ENCODE data around the gene CREBBP.

Gene CREBBP

GRCh38 chr16:3760518-3760917 is 120.0 kb downstream of the CREBBP start:
- DNase-seq: no peak

DNA sequence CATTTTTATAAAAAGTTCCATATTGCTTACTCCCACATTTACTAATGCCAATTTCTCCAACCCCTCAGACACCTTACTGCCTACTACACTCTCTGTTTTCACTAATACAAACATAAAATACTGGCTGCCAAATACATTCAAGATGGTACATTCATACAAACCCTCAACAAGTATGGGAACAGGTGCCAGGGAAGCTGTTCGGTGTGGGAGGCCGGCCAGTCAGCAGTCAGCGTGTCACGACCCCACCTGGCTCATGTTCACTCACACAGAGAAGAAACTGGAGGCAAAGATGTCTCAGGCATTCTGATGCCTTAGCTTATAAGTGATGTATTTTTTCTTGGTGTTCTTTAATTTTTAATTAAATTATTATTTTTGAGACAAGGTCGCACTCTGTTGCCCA is 120.8 kb downstream of the CREBBP start:
- DNase-seq: no peak

- DNase-seq: no peak
Measured at GRCh38 chr16:3756113-3756512, 124.4 kb downstream of the CREBBP start.

DNA sequence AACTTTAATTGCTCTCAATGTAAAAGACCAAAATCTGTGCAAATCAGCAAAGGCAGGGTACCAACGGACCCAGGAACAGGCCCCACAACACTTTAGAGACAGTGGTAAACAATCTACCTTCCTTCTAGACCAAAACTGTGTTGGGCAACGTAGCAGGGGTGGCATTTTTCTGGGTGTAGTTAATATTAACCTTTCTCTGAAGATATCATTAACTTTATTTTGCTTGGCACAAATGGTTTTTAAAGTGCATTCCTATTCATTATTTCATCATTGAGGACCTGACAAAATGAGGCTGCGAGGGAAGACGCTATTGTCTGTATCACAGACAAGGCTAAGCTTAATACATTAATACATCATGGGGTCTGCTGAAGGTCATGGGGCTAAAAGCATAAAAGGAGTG is 125.3 kb downstream of the CREBBP start:
- DNase-seq: no peak

DNA sequence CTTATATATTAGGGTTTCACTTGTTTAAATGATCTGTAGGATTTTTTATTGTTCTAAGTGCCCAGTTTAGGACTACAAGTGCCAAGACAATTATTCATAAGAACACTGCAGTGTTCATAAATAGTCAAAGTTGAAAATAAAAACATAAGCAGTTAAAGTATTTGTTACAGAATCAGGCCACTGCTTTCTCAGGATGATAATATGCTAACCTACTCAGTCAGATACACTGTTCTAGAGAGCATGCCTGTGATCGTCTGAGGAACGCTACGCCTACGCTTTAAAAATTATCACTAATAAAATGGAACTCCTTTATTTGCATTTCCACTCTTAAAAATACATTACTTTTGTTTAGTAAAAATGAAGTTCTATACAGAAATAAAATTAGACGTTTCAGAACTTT is 125.7 kb downstream of the CREBBP start:
- no peak for DNase-seq

DNA sequence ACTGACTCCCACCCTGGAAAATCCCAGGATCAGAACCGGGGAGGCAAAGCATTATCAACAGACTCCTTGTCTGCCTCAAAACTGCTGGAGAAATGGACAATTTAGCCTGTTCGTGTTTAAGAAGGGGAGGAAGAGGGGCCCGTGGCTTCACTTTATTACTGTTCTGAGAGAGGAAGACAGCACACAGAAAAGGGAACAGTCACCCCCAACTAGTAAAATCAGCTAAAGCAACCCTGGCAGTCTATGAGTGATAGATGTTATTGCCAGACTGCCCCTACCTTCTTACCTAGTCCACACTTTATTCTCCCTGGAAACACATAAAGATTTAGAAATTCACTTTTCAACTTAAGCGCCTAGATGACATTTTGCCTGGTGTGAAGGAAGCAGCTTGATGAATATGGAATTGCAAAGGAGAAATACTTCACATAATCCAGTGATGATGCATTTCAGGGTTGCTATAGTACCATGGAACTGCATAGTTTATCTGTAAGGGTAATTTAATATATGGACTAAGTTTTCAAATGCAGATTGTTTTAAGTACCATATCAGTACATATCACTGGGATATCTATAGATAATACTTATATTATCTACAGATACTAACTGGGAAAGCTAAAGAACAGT is 126.3 kb downstream of the CREBBP start:
- DNase-seq: no peak

DNA sequence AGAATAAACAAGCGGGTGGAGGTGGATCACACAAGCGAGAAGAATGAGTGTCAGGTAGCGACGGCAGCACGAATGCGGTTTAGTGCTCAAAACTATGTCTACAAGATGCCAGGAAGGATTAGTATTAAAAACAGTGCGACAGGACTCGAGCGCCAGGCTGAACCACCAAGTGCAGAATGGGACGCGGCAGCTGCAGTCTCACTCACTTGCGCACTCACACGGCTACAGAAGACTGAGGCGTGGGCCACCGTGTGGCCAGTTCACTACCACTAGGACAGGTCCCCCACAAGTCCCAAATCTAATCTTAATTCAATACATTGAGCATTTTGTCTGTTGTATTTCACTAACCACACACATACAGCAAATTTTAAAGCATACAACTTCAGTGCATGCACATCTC is 127.5 kb downstream of the CREBBP start:
- no peak for DNase-seq

- no peak for DNase-seq
Measured at GRCh38 chr16:3751878-3752277, 128.6 kb downstream of the CREBBP start.

DNA sequence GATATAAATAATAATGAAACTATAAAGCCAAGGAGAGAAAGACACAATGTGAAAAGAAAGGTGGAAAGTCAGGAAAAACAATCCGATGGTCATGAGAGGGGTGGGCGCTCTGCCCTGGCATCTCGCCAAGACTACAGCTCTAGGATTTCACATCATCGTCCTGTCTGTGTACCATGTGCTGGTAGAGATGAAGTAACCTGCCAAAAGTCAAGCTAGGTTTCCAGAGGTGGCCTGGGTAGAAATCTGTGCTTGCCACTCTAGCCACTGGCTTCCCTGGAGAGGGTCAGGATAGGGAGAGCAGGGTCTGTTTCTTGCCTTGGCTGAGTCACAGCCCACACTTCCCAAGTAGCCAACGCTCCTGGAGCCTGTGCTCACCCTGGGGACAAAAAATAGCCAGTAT is 132.2 kb downstream of the CREBBP start:
- DNase-seq: no peak

DNA sequence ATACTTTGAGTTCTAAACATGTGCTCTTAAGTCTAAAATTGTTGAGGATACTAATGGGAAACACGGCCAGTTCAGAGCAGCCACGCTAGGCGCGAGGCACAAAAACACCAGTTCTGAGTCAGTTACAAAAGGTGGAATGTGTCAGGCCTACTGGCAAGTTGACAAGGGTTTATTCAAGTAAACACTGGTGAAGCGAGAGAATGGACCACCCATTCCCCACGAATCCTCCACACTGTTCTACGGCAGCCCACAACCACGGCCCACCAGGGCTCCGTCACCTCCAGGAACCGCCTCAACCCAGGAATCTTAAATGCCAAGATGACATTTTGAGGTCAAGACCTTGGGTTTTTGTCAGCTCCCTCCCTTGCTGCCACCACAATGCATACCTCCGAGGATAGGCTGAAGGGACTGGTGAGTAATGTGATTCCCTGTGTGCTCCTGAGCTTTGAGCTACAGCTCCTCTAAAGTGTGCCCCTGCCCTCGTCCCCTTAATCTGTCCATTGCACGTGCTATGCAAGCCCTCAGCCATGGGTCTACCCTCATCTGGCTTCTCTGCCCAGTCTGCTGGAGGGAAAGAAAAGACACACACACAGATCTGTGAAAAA is 134.7 kb downstream of the CREBBP start:
- no peak for DNase-seq

- no peak for DNase-seq
Measured at GRCh38 chr16:3744018-3744417, 136.5 kb downstream of the CREBBP start.

GRCh38 chr16:3740934-3741333 is 139.6 kb downstream of the CREBBP start:
- DNase-seq: no peak

- DNase-seq: no peak
Measured at GRCh38 chr16:3740186-3740585, 140.3 kb downstream of the CREBBP start.

GRCh38 chr16:3739636-3740035 is 140.9 kb downstream of the CREBBP start:
- no peak for DNase-seq

- no peak for DNase-seq
Measured at GRCh38 chr16:3738541-3738940, 142.0 kb downstream of the CREBBP start.

- no peak for DNase-seq
Measured at GRCh38 chr16:3738128-3738527, 142.4 kb downstream of the CREBBP start.

DNA sequence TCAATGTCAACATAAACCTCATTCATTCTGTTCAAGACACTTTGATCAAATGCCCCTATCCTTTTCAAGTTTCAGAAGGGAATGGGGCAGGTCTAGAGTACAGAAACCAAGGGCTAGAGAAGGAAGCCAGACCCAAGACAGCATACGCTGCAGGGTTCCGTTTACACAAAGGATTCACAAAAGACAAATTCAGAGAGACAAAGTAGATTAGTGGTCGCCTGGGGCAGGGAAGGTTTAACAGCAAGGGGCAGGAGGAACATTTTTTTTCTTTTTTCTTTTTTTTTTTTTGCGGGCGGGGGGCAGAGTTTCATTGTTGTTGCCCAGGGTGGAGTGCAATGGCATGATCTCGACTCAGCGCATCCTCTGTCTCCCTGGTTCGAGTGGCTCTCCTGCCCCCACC is 143.3 kb downstream of the CREBBP start:
- DNase-seq: no peak

DNA sequence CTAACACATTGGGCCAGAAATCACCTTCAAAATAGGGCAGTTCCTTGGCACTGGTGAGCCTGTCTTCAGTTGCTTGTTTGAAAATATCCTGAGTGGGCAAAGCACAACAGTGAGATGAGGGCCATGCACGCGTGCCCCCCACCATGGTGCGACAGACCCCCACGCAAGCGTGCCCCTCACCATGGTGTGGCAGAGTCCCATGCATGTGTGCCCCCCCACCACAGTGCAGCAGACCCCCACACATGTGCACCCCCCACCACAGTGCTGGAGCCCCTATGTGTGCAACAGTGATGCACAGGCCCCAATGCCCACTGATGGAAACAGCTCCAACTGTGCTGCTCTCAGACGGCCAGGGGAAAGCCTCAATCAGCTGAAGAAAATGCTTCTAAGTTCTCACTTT is 144.4 kb downstream of the CREBBP start:
- DNase-seq: no peak

GRCh38 chr16:3735541-3735940 is 145.0 kb downstream of the CREBBP start:
- DNase-seq: no peak

DNA sequence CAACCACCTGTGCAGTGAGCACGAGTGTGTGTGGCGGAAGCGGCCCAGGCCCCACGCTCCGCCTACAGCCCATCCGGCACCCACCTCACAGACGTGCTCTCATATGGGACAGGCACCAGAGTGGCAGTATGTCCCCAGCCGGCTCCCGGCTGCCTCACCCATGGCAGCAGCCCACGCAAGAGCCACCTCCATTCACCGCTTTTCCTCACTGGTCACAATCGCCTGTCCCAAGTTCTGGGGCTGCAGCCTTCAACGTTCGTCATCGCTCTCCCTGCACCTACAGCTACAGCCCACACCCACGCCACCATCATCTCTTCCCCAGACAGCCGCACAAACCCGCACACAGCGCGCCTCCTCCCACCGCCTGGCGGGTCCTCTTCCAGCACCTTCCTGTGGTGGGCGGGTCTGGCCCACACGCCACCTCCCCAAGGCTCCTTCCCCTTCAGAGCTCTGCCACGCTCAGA is 145.7 kb downstream of the CREBBP start:
- no peak for DNase-seq

GRCh38 chr16:3734084-3734757 is 146.3 kb downstream of the CREBBP start:
- DNase-seq: no peak

DNA sequence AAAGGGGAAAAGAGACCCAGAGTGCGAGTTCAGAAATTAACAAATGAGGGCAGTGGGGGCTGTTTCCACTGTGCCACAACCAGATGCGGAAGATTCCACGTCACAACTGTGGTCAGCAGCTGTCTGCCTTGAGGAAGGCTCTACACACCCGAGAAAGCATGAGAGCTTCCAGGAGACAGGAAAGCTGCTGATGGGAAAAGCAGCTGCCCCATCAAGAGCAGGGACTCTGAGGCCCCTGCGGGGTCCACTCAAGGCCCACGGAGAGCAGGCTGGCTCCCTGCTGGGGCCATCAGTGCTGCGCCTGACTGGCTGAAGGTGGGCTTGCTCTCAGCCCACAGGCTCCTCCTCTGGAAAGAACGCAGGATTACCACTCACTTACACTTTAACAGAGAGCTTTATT is 148.3 kb downstream of the CREBBP start:
- no peak for DNase-seq

- DNase-seq: no peak
Measured at GRCh38 chr16:3731126-3731935, 149.2 kb downstream of the CREBBP start.
